GM10847 (cell line): Measurements from ENCODE around the gene GLRA3.

Source experiments
- POLR2A ChIP-seq: IDR thresholded peaks from 2 replicates; pipeline ENCODE4 v1.6.1; 2011; ENCODE audit not compliant: insufficient read length; ENCODE audit errors: extremely low read depth

The GLRA3 gene

GRCh38 chr4:174595141-174595929, 233.7 kb downstream of the GLRA3 start:
- TF ChIP-seq POLR2A: no peak

DNA sequence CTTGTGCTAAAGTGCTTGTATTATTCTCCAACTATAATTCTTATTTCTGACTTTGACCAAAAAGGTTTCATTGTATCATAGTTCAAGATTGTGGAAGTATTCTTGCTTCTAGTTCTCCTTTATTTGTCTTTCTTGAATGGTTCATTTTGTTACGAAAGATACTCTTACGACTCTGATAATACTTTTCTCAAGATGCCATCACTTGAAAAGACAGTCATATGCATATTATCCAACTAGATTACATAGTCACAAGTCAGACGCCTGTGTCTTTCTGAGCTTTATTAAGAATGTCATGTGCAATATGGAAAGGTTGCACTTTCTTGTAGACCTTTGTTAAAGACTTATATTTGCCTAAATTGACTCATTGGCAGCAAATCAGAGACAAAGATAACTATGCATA, 235.3 kb downstream of the GLRA3 start:
- no peak for TF ChIP-seq POLR2A

GRCh38 chr4:174592985-174593335, 236.1 kb downstream of the GLRA3 start:
- TF ChIP-seq POLR2A: no peak

GRCh38 chr4:174592256-174592984, 236.6 kb downstream of the GLRA3 start:
- no peak for TF ChIP-seq POLR2A

DNA sequence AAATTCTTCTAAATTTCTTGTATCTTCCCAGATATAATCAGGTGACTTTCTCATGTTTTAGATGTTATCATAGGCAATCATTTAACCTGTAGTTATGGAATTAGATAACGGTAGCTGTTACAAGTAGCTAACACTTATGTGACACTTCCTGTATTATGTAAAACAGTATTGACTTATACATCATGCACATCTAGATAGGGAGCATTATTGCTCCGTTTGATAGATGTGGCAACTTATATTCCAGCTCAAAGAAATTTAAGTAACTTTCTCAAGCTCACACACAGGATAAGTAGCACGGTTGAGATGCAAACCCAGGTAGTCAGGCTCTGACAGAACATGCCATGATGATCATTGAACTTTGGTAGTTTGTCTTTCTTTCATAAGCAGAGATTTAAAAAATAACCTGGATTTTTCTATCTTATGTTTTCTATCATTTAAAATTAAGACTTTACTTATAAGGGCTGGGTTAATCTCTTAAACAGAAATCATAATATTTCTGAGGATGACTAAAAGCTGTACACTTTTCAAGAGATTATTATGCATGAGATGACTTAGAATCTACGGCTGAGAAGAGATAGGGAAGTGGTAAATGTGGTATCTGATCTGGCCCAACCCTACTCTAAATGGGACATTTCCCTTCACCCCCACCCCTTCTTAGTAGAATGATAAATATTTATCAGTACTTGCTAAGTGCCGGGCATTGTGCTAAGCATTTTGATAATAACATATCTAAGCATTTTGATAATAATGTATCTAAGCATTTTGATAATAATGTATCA, 237.6 kb downstream of the GLRA3 start:
- no peak for TF ChIP-seq POLR2A

GRCh38 chr4:174590336-174590735, 238.7 kb downstream of the GLRA3 start:
- TF ChIP-seq POLR2A: no peak
